DMS153 (cell line): ENCODE measurements around the gene UBN2.
"Not testable (repeated sequence)": the region's sequence is repeated elsewhere in the genome, so short reads cannot be mapped to it uniquely, and the experiment has no call there.

Source experiments
- DNase-seq: peaks from one replicate; lab custom pipeline; 2025; lab: John Stamatoyannopoulos, UW

Gene UBN2

GRCh38 chr7:139299296-139299695 is 68.3 kb downstream of the UBN2 start:
- no peak for DNase-seq

GRCh38 chr7:139300390-139300789 is 69.4 kb downstream of the UBN2 start:
- no peak for DNase-seq

GRCh38 chr7:139304517-139304916 is 73.5 kb downstream of the UBN2 start:
- no peak for DNase-seq

GRCh38 chr7:139317939-139318505 is 87.0 kb downstream of the UBN2 start:
- no peak for DNase-seq

GRCh38 chr7:139321071-139321745 is 90.2 kb downstream of the UBN2 start:
- DNase-seq, result no peak

GRCh38 chr7:139324709-139325108 is 93.7 kb downstream of the UBN2 start:
- DNase-seq, result not testable (repeated sequence)

GRCh38 chr7:139328375-139328774 is 97.3 kb downstream of the UBN2 start:
- no peak for DNase-seq

GRCh38 chr7:139329119-139329518 is 98.1 kb downstream of the UBN2 start:
- DNase-seq, result no peak

GRCh38 chr7:139330333-139331030 is 99.4 kb downstream of the UBN2 start:
- no peak for DNase-seq

GRCh38 chr7:139332697-139333359 is 101.8 kb downstream of the UBN2 start:
- DNase-seq, result no peak

- not testable (repeated sequence) for DNase-seq
Observed at GRCh38 chr7:139333443-139333842, 102.4 kb downstream of the UBN2 start.

GRCh38 chr7:139334399-139335150 is 103.5 kb downstream of the UBN2 start:
- DNase-seq, result no peak

- DNase-seq, result no peak
Observed at GRCh38 chr7:139339025-139339424, 108.0 kb downstream of the UBN2 start.

GRCh38 chr7:139339698-139340036 is 108.6 kb downstream of the UBN2 start:
- DNase-seq, result no peak

- peak; percentile 99 for DNase-seq
Observed at GRCh38 chr7:139340037-139340807, 109.2 kb downstream of the UBN2 start.

- peak; percentile 69 for DNase-seq
Observed at GRCh38 chr7:139340808-139341057, 109.7 kb downstream of the UBN2 start.

GRCh38 chr7:139341058-139341775 is 110.2 kb downstream of the UBN2 start, which contains the start of gene FMC1:
FMC1 (plus strand) TSS chr7:139341337; CDS start chr7:139341385, 48 bp downstream.
- peak; percentile 81 for DNase-seq

GRCh38 chr7:139341776-139342226 is 110.8 kb downstream of the UBN2 start:
- no peak for DNase-seq

- DNase-seq, result no peak
Observed at GRCh38 chr7:139345042-139345441, 114.0 kb downstream of the UBN2 start.

- no peak for DNase-seq
Observed at GRCh38 chr7:139351027-139351426, 120.0 kb downstream of the UBN2 start.

GRCh38 chr7:139354729-139355128 is 123.7 kb downstream of the UBN2 start:
- no peak for DNase-seq
